HepG2 (cell line): ENCODE measurements around the gene GPS1. TPM values are rescaled to one million over a fixed set of nuclear protein-coding genes. Genes with fewer than 3 reads are reported as not detected.

ENCODE experiments used
- ATAC-seq: fragments of 200-7000 bp; cut with Tn5 transposase; 3 replicates; pipeline ENCODE4 v1.9.1; 2020; ENCODE audit warnings: mild to moderate bottlenecking, moderate library complexity
- BruUV-seq: library from RNA; stranded (reverse); fragments of 400-500 nt; replicated peaks from 2 replicates; lab custom pipeline; 2021; lab: Mats Ljungman, UMichigan
- CTCF ChIA-PET: fragments of 300-600 bp; formaldehyde crosslinking; extraction: SDS; loops from one replicate; lab custom pipeline; 2021; ENCODE audit warnings: low total read pairs, inconsistent platforms, low intra/inter-chr PET ratio; lab: Yijun Ruan, JAX
- POLR2A ChIA-PET: fragments of 350-600 bp; sonication (Branson Sonifier 250); formaldehyde crosslinking; loops from one replicate; lab custom pipeline; 2020; ENCODE audit warnings: antibody characterized with exemption, inconsistent platforms; lab: Yijun Ruan, JAX
- DNase-seq: peaks from one replicate; pipeline ENCODE4 v3.0.0-alpha.2; 2015; ENCODE audit warnings: low spot score
- FAIRE-seq: peaks from 3 replicates; lab custom pipeline; 2011; peaks lifted over from hg19 to GRCh38; lab: Jason Lieb, UNC
- H2AFZ ChIP-seq: one replicate; pipeline ENCODE4 v1.6.1; 2011; ENCODE audit warnings: low read length, inconsistent platforms
- H3K27ac ChIP-seq: fragments of 300-600 bp; 3 replicates; pipeline ENCODE4 v1.8.0; 2011; ENCODE audit warnings: mixed run types, mild to moderate bottlenecking, mixed read lengths, low read length, inconsistent platforms; ENCODE audit not compliant: insufficient read depth; ENCODE audit errors: extremely low read length
- H3K27me3 ChIP-seq, 2 experiments: fragments of 200-600 bp in 1 of 2; 2 replicates in 1 of 2; 3 replicates in 1 of 2; pipeline versions ENCODE4 v1.6.0 to v1.8.0; 2011; ENCODE audit warnings: low read length in 2 of 2, mild to moderate bottlenecking in 2 of 2, moderate library complexity in 2 of 2, inconsistent platforms in 1 of 2; ENCODE audit not compliant: insufficient read depth in 2 of 2, control insufficient read depth in 1 of 2
- H3K36me3 ChIP-seq, 2 experiments: fragments of 200-600 bp in 1 of 2; replicated peaks in 1 of 2; 2 replicates in 1 of 2; 3 replicates in 1 of 2; pipeline versions ENCODE4 v1.5.1 to v1.8.0; 2011; ENCODE audit warnings: low read length in 2 of 2, inconsistent platforms in 1 of 2; ENCODE audit not compliant: insufficient read depth in 2 of 2, control insufficient read depth in 1 of 2
- H3K4me1 ChIP-seq: 2 replicates; pipeline ENCODE4 v1.5.1; 2012; ENCODE audit warnings: low read length, inconsistent platforms; ENCODE audit not compliant: insufficient read depth
- H3K4me2 ChIP-seq: 2 replicates; pipeline ENCODE4 v1.6.0; 2011; ENCODE audit warnings: low read depth, low read length, inconsistent platforms
- H3K4me3 ChIP-seq, 3 experiments: fragments of 200-600 bp in 1 of 3; sonication (generic), shearing (Covaris generic) in 1 of 3; replicated peaks in 1 of 3; 2 replicates each; pipeline ENCODE4 v1.5.1; 2011 to 2016; ENCODE audit warnings: low read length in 3 of 3, inconsistent platforms in 2 of 3, low read depth in 2 of 3, mild to moderate bottlenecking in 2 of 3, control low read depth in 1 of 3, mixed read lengths in 1 of 3; ENCODE audit not compliant: insufficient read depth in 1 of 3
- H3K79me2 ChIP-seq: one replicate; pipeline ENCODE4 v1.6.1; 2011; ENCODE audit warnings: low read length, inconsistent platforms; ENCODE audit not compliant: insufficient read depth
- H3K9ac ChIP-seq: 2 replicates; pipeline ENCODE4 v1.6.0; 2011; ENCODE audit warnings: mild to moderate bottlenecking, low read depth, low read length, inconsistent platforms; ENCODE audit not compliant: insufficient read depth
- H3K9me3 ChIP-seq: 2 replicates; pipeline ENCODE4 v1.5.1; 2012; ENCODE audit warnings: mild to moderate bottlenecking, low read length
- H4K20me1 ChIP-seq: 2 replicates; pipeline ENCODE4 v1.6.0; 2011; ENCODE audit warnings: inconsistent platforms, mild to moderate bottlenecking, low read length, moderate library complexity; ENCODE audit not compliant: insufficient read depth
- CBX1 ChIP-seq: IDR thresholded peaks from one replicate; pipeline ENCODE4 v1.6.1; 2016; ENCODE audit warnings: antibody characterized with exemption, low read depth
- HNRNPK ChIP-seq: fragments of 200-400 bp; formaldehyde crosslinking; IDR thresholded peaks from 2 replicates; pipeline ENCODE4 v1.6.1; 2018; ENCODE audit warnings: low read length, low read depth, moderate library complexity, mild to moderate bottlenecking; ENCODE audit not compliant: poor library complexity, severe bottlenecking
- HOXA5 ChIP-seq: sonication (generic); formaldehyde crosslinking; IDR thresholded peaks from 2 replicates; pipeline ENCODE4 v1.4.0; 2020; ENCODE audit warnings: missing genetic modification reagents
- JUNB ChIP-seq: sonication (generic); formaldehyde crosslinking; IDR thresholded peaks from 2 replicates; pipeline ENCODE4 v1.8.0; 2022; ENCODE audit warnings: missing genetic modification reagents, mild to moderate bottlenecking, borderline replicate concordance
- MAFF ChIP-seq: IDR thresholded peaks from 2 replicates; pipeline ENCODE4 v1.6.1; 2011; ENCODE audit warnings: low read depth, low read length, improper control_type of control experiment
- SIX1 ChIP-seq: sonication (generic); formaldehyde crosslinking; IDR thresholded peaks from 2 replicates; pipeline ENCODE4 v1.4.0; 2020; ENCODE audit warnings: missing genetic modification reagents, borderline replicate concordance
- TSC22D2 ChIP-seq: sonication (generic); formaldehyde crosslinking; IDR thresholded peaks from 2 replicates; pipeline ENCODE4 v1.5.1; 2020; ENCODE audit warnings: missing genetic modification reagents, mild to moderate bottlenecking, borderline replicate concordance
- ZBTB20 ChIP-seq: sonication (generic); formaldehyde crosslinking; IDR thresholded peaks from 2 replicates; pipeline ENCODE4 v1.8.1; 2023; ENCODE audit warnings: missing genetic modification reagents, low read depth, mild to moderate bottlenecking, borderline replicate concordance
- ZMAT3 ChIP-seq: sonication (generic); formaldehyde crosslinking; conservative IDR thresholded peaks from 2 replicates; pipeline ENCODE4 v1.7.0; 2021; ENCODE audit warnings: missing genetic modification reagents
- ZNF282 ChIP-seq: fragments of 450-650 bp; IDR thresholded peaks from 2 replicates; pipeline ENCODE4 v1.6.1; 2018; ENCODE audit not compliant: partially characterized antibody
- ZNF292 ChIP-seq: sonication (generic); formaldehyde crosslinking; IDR thresholded peaks from 2 replicates; pipeline ENCODE4 v1.8.1; 2022; ENCODE audit warnings: mild to moderate bottlenecking, low read depth, missing genetic modification reagents, borderline replicate concordance
- ZNF614 ChIP-seq: IDR thresholded peaks from 2 replicates; pipeline ENCODE4 v1.6.1; 2018; ENCODE audit warnings: missing biosample characterization, missing genetic modification reagents, inconsistent platforms, borderline replicate concordance
- ZNF777 ChIP-seq: sonication (generic); formaldehyde crosslinking; IDR thresholded peaks from 2 replicates; pipeline ENCODE4 v1.4.0; 2020; ENCODE audit warnings: missing genetic modification reagents
- ZSCAN31 ChIP-seq: sonication (generic); formaldehyde crosslinking; IDR thresholded peaks from 2 replicates; pipeline ENCODE4 v1.5.0; 2020; ENCODE audit warnings: low read depth, mild to moderate bottlenecking, missing genetic modification reagents
- WGBS: methylation state at CpG from one replicate; pipeline ENCODE4 v1.1.6; 2017; ENCODE audit warnings: low lambda C conversion rate; 5-methylcytosine and 5-hydroxymethylcytosine counted together
- in situ Hi-C: cut with HindIII; loops from 2 replicates; pipeline ENCODE4 v1.10.0; 2017; ENCODE audit warnings: low pct_unique_long_range_greater_than_20kb; ENCODE audit not compliant: extremely low pct_ligation_motif_present
- intact Hi-C: fragments of 100-400 bp; cut with micrococcal nuclease; formaldehyde crosslinking; loops from one replicate; pipeline ENCODE4 v1.10.0; 2022; ENCODE audit not compliant: unreplicated experiment
- polyA plus RNA-seq, 8 experiments: library from polyadenylated mRNA; depleted of rRNA in 3 of 8; stranded (reverse) in 7 of 8; unstranded in 1 of 8; fragments of >200 nt; fragmentation: Illumina TruSeq in 4 of 8; extraction: Trizol in 4 of 8; gene quantifications; 2 replicates each; pipeline versions ENCODE4 v1.2.1 to v1.2.3, GENCODE V29; 2011 to 2016; ENCODE audit warnings: low read depth in 4 of 8, missing spikeins in 1 of 8, mixed read lengths in 1 of 8; ENCODE audit not compliant: insufficient read depth in 1 of 8
- total RNA-seq, 5 experiments: library from RNA; depleted of rRNA; stranded (reverse); fragments of >200 nt; fragmentation: Illumina TruSeq; extraction: Trizol; gene quantifications; 2 replicates each; pipeline ENCODE4 v1.2.3, GENCODE V29; 2016; ENCODE audit warnings: low read depth in 1 of 5
- TF ChIP-seq, protein P1 (sequence below): sonication (generic); formaldehyde crosslinking; IDR thresholded peaks from 2 replicates; pipeline ENCODE4 v1.4.0; 2020; ENCODE audit warnings: mild to moderate bottlenecking, missing genetic modification reagents
- TF ChIP-seq, protein P2 (sequence below): sonication (generic); formaldehyde crosslinking; IDR thresholded peaks from 2 replicates; pipeline ENCODE4 v1.8.0; 2022; ENCODE audit warnings: mild to moderate bottlenecking, missing genetic modification reagents; ENCODE audit not compliant: insufficient replicate concordance
- TF ChIP-seq, protein P3 (sequence below): sonication (generic); formaldehyde crosslinking; IDR thresholded peaks from 2 replicates; pipeline ENCODE4 v1.4.0; 2020; ENCODE audit warnings: missing genetic modification reagents
- TF ChIP-seq, protein P4 (sequence below): sonication (generic); formaldehyde crosslinking; IDR thresholded peaks from 2 replicates; pipeline ENCODE4 v1.5.0; 2020; ENCODE audit warnings: missing genetic modification reagents, mild to moderate bottlenecking, borderline replicate concordance

GPS1 gene
- total and polyA plus RNA-seq, 2 of the 13 experiments (the other 11 are each of a cell fraction or from before 2014, with no cell fraction given) = 124 to 128 TPM

DNA sequence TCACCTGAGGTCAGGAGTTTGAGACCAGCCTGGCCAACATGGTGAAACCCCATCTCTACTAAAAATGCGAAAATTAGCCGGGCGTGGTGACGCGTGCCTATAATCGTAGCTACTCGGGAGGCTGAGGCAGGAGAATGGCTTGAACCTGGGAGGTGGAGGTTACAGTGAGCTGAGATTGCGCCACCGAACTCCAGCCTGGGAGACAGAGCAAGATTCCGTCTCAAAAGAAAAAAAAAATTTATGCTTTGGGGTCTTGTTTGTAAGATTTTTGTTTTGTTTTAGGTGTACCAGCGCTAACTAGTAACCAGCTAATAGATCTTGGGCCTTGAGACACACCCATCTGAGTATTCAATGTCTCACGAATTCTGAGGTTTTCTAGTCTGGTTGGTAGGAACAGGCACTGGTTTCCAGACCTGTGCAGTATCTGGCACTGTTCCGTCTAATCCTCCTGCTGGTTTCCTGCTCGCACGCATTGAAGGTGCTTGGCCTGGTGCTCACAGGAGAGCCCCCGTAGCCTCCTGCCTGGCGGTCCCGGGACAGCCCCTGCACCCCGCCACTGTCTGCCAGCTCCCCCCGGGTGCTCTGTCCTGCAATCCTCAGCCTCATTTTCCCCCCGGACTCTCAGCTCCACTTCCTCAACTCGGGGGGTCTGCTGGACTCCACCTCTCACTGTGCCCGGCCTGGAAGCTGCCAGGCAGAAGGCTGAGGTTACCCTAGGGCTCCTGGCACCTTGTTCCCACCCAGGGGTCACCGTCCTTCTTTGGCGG, 24.5 kb downstream of the GPS1 start:
- Histone ChIP-seq H3K9me3 (no peaks in the 10 kb centered on the region), H3K9ac (no peak overlapping the region), H3K79me2 (no peaks in the 10 kb centered on the region), H3K36me3 (peaks cover 21 to 28% of the 10 kb centered on the region in 2 experiments), H3K27ac (no peak overlapping the region), H2AFZ (no peak overlapping the region), H4K20me1 (peaks cover 19% of the 10 kb centered on the region; the same call in 1 of the 2 replicates), H3K27me3 (peaks cover 0 to 5% of the 10 kb centered on the region in 2 experiments; a peak in 2 of 5 replicates), H3K4me3 (no peak overlapping the region), H3K4me1 (peaks cover 12% of the 10 kb centered on the region), H3K4me2 (no peak overlapping the region)
- peak; percentile 11 for ATAC-seq
- intact Hi-C loops (no loop called here), in situ Hi-C loops (no loop called here)
- no peak for FAIRE-seq
- POLR2A ChIA-PET = interaction anchor here (1.2 to 1.9 kb wide), 6 partner anchors 10 to 30 kb away, joined by 3 to 9 read pairs (median 4); partner anchors contain the start of gene FASN
- WGBS = 78% methylated on average over 25 of the region's 25 CpGs
- no peak for DNase-seq
- no TSS peak for BruUV-seq
- CTCF ChIA-PET = no interaction called here
- TF ChIP-seq SIX1 (CRISPR knock-in tag) (no peak), ZNF292 (CRISPR knock-in tag) (no peak), ZSCAN31 (CRISPR knock-in tag) (no peak), HNRNPK (no peak), ZNF282 (no peak), ZNF614 (CRISPR knock-in tag) (no peak), ZMAT3 (no peak), CBX1 (no peak), ZBTB20 (CRISPR knock-in tag) (no peak), MAFF (no peak), TSC22D2 (no peak), JUNB (CRISPR knock-in tag) (peak; percentile 50; the same call in 1 of the 2 replicates), HOXA5 (CRISPR knock-in tag) (no peak), ZNF777 (CRISPR knock-in tag) (0 out of 2 replicates have a peak, but pooled peaks have one; percentile 26)
- TF ChIP-seq, protein P1, sequence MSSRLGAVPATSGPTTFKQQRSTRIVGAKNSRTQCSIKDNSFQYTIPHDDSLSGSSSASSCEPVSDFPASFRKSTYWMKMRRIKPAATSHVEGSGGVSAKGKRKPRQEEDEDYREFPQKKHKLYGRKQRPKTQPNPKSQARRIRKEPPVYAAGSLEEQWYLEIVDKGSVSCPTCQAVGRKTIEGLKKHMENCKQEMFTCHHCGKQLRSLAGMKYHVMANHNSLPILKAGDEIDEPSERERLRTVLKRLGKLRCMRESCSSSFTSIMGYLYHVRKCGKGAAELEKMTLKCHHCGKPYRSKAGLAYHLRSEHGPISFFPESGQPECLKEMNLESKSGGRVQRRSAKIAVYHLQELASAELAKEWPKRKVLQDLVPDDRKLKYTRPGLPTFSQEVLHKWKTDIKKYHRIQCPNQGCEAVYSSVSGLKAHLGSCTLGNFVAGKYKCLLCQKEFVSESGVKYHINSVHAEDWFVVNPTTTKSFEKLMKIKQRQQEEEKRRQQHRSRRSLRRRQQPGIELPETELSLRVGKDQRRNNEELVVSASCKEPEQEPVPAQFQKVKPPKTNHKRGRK (CRISPR knock-in tag) = no peak
- TF ChIP-seq, protein P2, sequence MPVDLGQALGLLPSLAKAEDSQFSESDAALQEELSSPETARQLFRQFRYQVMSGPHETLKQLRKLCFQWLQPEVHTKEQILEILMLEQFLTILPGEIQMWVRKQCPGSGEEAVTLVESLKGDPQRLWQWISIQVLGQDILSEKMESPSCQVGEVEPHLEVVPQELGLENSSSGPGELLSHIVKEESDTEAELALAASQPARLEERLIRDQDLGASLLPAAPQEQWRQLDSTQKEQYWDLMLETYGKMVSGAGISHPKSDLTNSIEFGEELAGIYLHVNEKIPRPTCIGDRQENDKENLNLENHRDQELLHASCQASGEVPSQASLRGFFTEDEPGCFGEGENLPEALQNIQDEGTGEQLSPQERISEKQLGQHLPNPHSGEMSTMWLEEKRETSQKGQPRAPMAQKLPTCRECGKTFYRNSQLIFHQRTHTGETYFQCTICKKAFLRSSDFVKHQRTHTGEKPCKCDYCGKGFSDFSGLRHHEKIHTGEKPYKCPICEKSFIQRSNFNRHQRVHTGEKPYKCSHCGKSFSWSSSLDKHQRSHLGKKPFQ (CRISPR knock-in tag) = no peak
- TF ChIP-seq, protein P3, sequence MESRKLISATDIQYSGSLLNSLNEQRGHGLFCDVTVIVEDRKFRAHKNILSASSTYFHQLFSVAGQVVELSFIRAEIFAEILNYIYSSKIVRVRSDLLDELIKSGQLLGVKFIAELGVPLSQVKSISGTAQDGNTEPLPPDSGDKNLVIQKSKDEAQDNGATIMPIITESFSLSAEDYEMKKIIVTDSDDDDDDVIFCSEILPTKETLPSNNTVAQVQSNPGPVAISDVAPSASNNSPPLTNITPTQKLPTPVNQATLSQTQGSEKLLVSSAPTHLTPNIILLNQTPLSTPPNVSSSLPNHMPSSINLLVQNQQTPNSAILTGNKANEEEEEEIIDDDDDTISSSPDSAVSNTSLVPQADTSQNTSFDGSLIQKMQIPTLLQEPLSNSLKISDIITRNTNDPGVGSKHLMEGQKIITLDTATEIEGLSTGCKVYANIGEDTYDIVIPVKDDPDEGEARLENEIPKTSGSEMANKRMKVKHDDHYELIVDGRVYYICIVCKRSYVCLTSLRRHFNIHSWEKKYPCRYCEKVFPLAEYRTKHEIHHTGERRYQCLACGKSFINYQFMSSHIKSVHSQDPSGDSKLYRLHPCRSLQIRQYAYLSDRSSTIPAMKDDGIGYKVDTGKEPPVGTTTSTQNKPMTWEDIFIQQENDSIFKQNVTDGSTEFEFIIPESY (CRISPR knock-in tag) = no peak
- TF ChIP-seq, protein P4, sequence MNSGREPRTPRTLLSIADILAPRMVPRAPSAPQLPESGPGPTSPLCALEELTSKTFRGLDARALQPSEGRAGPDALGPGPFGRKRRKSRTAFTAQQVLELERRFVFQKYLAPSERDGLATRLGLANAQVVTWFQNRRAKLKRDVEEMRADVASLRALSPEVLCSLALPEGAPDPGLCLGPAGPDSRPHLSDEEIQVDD (CRISPR knock-in tag) = no peak
